ENCODE data around the gene CCDC12. TPM values are rescaled to one million over a fixed set of nuclear protein-coding genes. Genes with fewer than 3 reads are reported as not detected.

Gene CCDC12
- total RNA-seq, 1 experiment from 2014 or later = 46.5 TPM

- peak; percentile 84 for ATAC-seq
- Histone ChIP-seq H2AFZ (ENCODE audit: low read depth, low read length, poor library complexity, severe bottlenecking) (no peak within 1 kb of the TSS), H3K9ac (ENCODE audit: low read length) (peak within 1 kb of the TSS; percentile 98), H3K9me2 (ENCODE audit: insufficient read depth) (no peaks in the 10 kb centered on the region), H3K36me3 (ENCODE audit: control insufficient read depth in 1 of 2, insufficient read depth in 2 of 2, low read length in 2 of 2) (peaks cover 0 to 5% of the 10 kb centered on the region in 2 experiments; a peak in 1 of 4 replicates), H3K4me3 (replicated peaks in 1 of 2; ENCODE audit: low read depth in 1 of 2, low read length in 2 of 2) (peak within 1 kb of the TSS; percentile 88 to 98), H3K4me1 (ENCODE audit: control insufficient read depth in 1 of 2, insufficient read depth in 2 of 2, low read length in 2 of 2) (peaks cover 26 to 56% of the 10 kb centered on the region in 2 experiments), H3K79me2 (ENCODE audit: insufficient read depth, low read length) (peaks cover 52% of the 10 kb centered on the region), H3K27me3 (ENCODE audit: insufficient read depth, low read length) (no peaks in the 10 kb centered on the region), H4K20me1 (ENCODE audit: insufficient read depth) (peaks cover 8% of the 10 kb centered on the region; the same call in 1 of the 2 replicates), H3K9me3 (ENCODE audit: control insufficient read depth in 1 of 2, insufficient read depth in 1 of 2, low read depth in 1 of 2, low read length in 2 of 2) (no peaks in the 10 kb centered on the region), H3K4me2 (ENCODE audit: low read length) (peak within 1 kb of the TSS; percentile 95), H3K27ac (ENCODE audit: low read depth, low read length) (peak within 1 kb of the TSS; percentile 78)
- ChIA-PET CTCF (interaction anchor here (0.6 to 2.0 kb wide), 3 partner anchors 43 to 345 kb away, joined by 3 to 5 read pairs (median 3); no protein-coding TSS in a partner anchor), POLR2A (interaction anchor here (1.1 kb wide), 1 partner anchor 8 kb away, joined by 3 read pairs; no protein-coding TSS in a partner anchor), RAD21 (ENCODE audit: low non-redundant PET in 1 of 2, low total read pairs in 2 of 2, uncharacterized antibody in 2 of 2, unreplicated experiment in 2 of 2) (interaction anchor here in 1 of 2 experiments (0.6 kb wide), 2 partner anchors 31 to 810 kb away, joined by 3 read pairs; no protein-coding TSS in a partner anchor)
- TF ChIP-seq POLR2AphosphoS5 (IDR thresholded peaks at IDR 0.05; ENCODE audit: low read depth, low read length) (peak; percentile 82), POLR2A (IDR thresholded peaks at IDR 0.05; ENCODE audit: borderline replicate concordance, extremely low read depth, insufficient read depth, insufficient read length) (peak; percentile 37), ZFX (IDR thresholded peaks at IDR 0.05) (peak; percentile 77; the same call in 1 of the 2 replicates), YY1 (IDR thresholded peaks at IDR 0.05; ENCODE audit: extremely low read depth, insufficient replicate concordance, low read depth, low read length) (peak; percentile 60), ZNF274 (IDR thresholded peaks at IDR 0.05; ENCODE audit: low read depth, low read length) (no peak), TCF7L2 (IDR thresholded peaks at IDR 0.05; ENCODE audit: borderline replicate concordance, extremely low read depth, insufficient read depth, insufficient read length) (peak; percentile 32)
- no TSS peak for BruUV-seq (replicated peaks)
- intact Hi-C loops (cut with micrococcal nuclease) = loop anchor here (5.0 kb wide), 1 partner anchor 42 kb away; no protein-coding TSS in a partner anchor
- DNase-seq (ENCODE audit: low read depth, low spot score) = peak; percentile 83
Observed at GRCh38 chr3:46978985-46979944, 2.7 kb upstream of the CCDC12 start, which contains the start of gene NBEAL2. NBEAL2 (plus strand) TSS chr3:46979666; CDS start chr3:46979862, 196 bp downstream.
